Central memory CD4-positive, alpha-beta T cell (primary cell): ENCODE results near the gene MPND.
"Not testable (repeated sequence)": the region's sequence is repeated elsewhere in the genome, so short reads cannot be mapped to it uniquely, and the experiment has no call there.

ENCODE experiments used
- DNase-seq: peaks from one replicate; pipeline ENCODE4 v3.0.0; 2022

The MPND gene

GRCh38 chr19:4319067-4319718, 24.2 kb upstream of the MPND start:
- DNase-seq, result no peak

GRCh38 chr19:4320419-4320818, 22.9 kb upstream of the MPND start:
- no peak for DNase-seq

GRCh38 chr19:4322942-4323665, 20.3 kb upstream of the MPND start:
- no peak for DNase-seq

GRCh38 chr19:4323692-4324091, 19.7 kb upstream of the MPND start:
- no peak for DNase-seq

GRCh38 chr19:4324228-4324627, 19.1 kb upstream of the MPND start:
- no peak for DNase-seq

- no peak for DNase-seq
Observed at GRCh38 chr19:4326215-4326836, 17.0 kb upstream of the MPND start.

- no peak for DNase-seq
Observed at GRCh38 chr19:4326837-4327251, 16.5 kb upstream of the MPND start.

GRCh38 chr19:4327252-4327876, 16.0 kb upstream of the MPND start:
- DNase-seq, result peak; percentile 47

GRCh38 chr19:4327877-4328242, 15.5 kb upstream of the MPND start:
- DNase-seq, result no peak

- peak; percentile 86 for DNase-seq
Observed at GRCh38 chr19:4328243-4328990, 14.9 kb upstream of the MPND start.

GRCh38 chr19:4328991-4329681, 14.2 kb upstream of the MPND start:
- DNase-seq, result not testable (repeated sequence)

- DNase-seq, result no peak
Observed at GRCh38 chr19:4329858-4330257, 13.5 kb upstream of the MPND start.

GRCh38 chr19:4334929-4335570, 8.3 kb upstream of the MPND start:
- no peak for DNase-seq

GRCh38 chr19:4337906-4338440, 5.4 kb upstream of the MPND start:
- no peak for DNase-seq

- DNase-seq, result no peak
Observed at GRCh38 chr19:4338441-4339355, 4.7 kb upstream of the MPND start, which contains the start of gene STAP2. Gene STAP2, minus strand, starts transcription at chr19:4338827. Its CDS starts 74 bp downstream, at chr19:4338753.

- no peak for DNase-seq
Observed at GRCh38 chr19:4342314-4342614, 1.1 kb upstream of the MPND start.

- peak; percentile 97 for DNase-seq
Observed at GRCh38 chr19:4342615-4343369, 570 bp upstream of the MPND start.

- no peak for DNase-seq
Observed at GRCh38 chr19:4345342-4346019, 2.1 kb downstream of the MPND start.

GRCh38 chr19:4346020-4346383, 2.6 kb downstream of the MPND start:
- no peak for DNase-seq
